G401.6 (cell line): ENCODE data around the gene PCSK6.

ENCODE experiments used
- FAIRE-seq: peaks from 2 replicates; lab custom pipeline; 2012; peaks lifted over from hg19 to GRCh38; lab: Jason Lieb, UNC

PCSK6 gene

DNA sequence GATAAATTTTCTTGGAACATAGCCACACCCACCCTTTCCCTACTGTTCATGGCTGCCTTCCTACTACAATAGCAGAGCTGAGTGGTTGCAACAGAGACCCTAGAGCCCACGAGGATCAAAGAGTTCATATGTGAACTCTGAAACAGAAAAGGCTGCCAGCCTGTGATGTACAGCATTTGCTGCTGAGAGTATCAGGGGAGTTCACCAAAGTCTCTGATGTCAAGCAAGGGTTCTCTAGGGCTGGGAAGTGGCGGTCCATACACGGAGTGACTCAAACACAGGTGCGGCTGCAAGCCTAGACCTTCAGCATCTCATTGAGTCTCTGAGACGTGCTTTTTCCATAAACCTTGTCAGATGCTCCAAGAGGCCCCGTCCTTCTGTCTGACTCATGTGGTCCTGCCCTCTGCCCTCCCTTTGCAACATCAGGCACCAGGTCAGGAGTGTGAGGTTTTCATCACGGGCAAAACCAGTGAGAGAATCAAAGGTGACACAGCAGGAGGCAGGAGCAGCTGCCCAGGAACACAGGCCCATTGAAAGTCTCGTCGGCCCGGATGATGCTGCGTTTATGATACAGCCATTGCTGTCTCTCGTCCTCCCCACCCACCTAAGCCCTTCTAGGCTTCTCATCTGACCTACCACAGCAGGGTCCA is 42.9 kb downstream of the PCSK6 start:
- FAIRE-seq, result no peak

DNA sequence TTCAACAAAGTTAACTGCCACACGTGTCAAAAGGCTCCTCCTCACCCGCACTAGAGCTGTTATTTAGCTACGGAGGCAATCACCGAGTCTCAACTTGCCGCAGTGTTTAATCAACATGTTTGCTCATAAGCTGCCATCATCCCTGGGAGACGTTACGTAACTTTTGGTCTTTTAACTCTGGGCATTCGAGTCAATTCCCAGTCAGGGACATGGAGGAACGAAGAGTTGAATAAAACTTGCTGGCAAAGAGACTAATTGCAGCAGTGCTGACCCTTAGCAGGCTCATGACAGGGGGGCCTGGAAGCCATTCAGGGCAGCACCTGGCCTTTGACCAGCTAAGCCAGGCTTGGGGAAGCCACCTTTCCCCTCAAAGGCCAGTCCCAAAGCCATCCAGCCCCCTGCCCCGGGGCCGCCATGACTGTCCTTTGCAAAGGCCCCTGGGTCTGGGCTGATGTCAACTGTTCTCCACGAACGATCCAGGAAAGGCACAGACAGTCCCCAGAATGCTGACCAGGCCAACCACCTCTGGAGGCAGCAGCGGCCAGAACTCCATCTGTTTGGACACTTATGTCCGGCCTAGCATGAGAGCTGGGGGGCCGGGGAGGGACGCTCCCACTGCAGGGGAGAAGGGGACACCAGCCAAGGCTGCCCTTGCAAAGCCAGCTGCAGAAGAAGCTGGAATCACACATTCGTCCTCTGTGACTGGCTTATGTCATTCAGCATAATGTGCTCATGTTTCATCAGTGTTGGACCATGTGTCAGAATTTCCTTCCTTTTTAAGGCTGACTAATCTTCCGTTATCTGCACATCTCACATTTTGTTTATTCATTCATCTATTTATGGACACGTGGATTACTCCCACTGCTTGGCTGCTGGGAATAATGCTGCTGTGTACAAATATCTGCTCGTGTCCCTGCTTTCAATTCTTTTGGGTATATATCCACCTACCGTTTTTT is 43.7 kb downstream of the PCSK6 start:
- FAIRE-seq, result no peak

DNA sequence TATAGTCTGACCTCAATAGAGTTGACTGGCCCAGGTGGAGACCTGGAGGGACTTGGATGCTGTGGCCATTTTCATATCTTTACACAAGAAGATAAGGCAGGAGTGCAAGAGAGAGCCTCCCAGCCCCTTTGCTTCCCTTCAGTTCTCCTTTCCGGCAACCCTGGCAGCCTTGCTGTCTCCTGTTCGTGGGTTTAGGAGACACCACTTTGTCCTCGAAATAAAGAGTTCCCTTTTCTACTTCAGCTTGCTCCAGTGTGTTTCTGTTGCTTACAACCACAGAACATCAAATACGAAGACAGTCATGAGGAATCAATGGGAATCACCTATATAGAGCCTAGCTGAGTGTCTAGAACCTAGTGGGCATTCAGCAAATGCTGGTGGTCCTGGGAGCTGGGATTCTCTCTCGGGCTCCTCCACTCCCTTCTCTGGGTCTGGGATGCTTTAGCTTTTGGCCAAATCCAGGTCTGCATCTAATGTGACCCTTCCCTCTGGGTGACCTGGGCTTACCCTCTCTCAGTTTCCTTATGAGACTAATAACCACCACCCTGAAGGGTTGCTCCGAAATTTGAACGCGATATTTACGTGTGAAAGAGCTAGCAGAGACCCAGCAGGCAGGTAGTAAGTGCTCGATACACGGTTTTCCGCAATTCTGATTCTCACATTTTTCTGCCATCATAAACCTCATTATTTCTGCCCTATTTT is 44.5 kb downstream of the PCSK6 start:
- FAIRE-seq, result no peak

DNA sequence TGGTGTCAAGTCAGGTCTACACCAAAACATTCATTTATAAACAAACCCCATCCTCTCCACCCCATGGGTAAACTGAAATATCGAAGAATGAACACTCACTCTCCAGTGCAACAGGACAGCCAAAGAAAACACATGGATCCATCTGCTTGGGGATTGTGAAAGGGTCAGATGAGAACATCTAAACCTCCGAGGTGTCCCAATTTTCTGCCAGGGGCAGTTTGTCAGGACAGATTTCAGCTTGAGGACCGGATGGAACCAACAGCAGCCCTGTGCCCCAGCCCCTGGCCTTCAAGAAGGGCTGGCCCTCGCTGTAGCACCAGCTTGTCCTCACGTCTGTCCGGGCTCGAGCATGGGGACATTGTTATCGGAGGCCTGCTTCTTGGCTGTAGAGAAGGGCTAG is 45.5 kb downstream of the PCSK6 start:
- no peak for FAIRE-seq

DNA sequence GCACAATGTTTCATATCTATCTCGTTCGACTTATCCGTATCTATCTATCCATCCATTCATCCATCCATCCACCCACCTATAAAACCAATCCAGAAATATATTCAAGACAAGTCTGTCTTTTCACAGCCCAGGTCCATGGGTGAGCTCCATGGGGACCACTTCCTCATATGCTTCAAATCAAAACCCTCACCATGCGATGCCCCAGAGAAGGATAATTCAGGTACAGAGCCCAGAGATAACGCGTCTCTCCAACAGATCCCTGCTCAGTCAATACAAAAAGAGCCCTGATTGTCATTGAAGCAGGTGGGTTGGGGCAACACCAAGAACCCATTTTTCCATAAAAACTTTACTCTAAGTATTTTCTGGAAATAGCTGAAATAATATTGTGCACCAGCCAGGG is 47.2 kb downstream of the PCSK6 start:
- no peak for FAIRE-seq

DNA sequence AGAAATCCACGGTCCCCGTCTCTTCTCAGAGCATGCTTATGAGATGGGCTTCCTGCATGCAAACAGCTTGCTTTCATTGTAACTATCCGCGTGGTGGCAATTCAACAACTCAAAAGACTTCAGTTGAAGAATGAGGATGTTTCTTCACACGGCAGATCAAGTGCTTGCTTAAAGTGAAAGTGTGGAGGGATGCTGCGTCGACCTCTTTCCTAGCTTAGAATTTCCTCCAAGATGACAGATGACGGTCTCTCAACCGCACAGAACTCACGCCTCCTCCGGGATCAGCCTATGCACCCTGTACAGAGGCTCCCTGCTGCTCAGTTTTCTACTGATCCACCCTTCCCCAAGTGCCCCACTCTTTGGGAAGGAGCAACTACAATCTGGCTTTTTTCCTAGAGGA is 47.8 kb downstream of the PCSK6 start:
- no peak for FAIRE-seq

DNA sequence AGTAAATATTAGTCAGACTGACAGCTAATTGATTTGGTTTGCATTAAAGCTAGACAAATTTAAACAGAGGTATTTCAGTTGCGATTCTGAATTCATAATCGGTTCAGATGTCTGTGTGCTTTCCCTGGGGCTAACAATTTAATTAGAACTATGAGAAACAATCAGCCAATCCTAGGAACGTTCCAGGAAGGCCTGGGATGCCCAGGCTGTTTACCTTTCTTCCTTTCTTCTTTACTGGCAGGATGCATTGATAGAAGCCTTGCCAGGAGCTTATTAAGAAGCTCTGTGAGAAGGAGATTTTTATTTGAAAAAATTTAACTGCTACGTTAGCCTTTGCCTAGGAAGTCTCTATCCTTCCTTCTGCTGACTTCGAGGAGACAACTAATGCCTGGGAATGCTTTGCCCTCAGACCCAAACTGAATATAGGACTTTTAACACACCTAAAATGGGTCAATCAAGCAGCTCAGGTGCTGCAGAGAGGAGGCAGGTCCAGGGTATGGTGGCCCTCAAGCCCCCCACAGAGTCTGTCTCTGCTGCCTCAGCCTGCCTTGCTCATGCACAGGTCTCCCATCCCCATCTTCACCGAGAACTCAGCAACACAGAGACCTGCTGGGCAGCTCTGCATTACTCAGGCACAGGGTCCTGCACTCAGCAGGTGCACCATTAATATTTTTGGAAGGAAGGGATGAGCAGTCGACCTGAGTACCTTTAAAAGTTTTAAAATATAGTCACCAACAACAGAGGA is 48.5 kb downstream of the PCSK6 start:
- no peak for FAIRE-seq

DNA sequence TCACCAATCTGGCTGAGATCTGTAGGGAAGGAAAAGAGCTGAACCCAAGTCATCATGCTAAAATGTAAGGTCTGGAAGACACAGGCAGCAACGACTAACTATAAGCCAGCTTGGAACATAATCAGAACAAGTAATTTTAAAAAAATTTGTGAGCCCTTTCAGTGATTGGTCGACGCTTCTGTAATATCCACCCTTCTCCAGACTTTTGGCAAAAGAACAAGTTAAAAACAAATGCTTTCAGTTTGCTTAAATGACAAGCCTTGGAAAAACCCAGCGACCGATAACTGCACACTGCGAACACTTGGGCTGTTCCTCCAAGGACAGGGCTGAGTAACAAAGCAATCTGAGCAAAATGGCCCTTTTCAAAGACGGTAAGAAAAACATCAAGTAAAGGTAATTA is 49.6 kb downstream of the PCSK6 start:
- FAIRE-seq, result no peak

DNA sequence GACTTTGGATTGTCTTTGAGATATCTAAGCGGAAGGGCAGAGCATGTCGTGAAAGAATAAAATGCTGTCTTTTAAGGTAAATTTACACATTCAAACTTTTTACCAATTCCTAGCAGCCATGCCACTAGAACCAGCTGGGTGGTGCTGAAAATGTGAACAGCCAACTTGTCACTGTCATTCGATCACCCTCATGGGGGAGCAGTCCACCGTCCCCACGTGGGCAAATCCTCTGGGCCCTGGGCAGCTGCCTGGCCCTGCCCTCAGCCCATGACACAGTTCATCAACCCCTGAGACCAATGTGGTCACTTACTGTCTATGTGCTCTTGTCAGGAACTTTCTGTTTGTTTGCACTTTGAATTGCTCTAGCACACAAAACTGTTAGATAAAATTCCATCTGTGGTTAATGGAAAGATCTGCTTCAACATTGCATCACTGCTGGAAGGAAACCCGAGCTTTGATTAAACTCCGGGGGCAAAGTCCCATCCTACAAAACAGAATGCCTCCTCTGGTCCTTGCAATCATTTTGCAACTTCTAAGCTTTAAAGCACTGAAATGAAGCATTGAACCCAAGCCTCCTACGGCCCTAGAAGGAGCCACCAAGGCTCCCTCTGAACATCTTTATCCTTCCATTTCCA is 50.1 kb downstream of the PCSK6 start:
- no peak for FAIRE-seq

DNA sequence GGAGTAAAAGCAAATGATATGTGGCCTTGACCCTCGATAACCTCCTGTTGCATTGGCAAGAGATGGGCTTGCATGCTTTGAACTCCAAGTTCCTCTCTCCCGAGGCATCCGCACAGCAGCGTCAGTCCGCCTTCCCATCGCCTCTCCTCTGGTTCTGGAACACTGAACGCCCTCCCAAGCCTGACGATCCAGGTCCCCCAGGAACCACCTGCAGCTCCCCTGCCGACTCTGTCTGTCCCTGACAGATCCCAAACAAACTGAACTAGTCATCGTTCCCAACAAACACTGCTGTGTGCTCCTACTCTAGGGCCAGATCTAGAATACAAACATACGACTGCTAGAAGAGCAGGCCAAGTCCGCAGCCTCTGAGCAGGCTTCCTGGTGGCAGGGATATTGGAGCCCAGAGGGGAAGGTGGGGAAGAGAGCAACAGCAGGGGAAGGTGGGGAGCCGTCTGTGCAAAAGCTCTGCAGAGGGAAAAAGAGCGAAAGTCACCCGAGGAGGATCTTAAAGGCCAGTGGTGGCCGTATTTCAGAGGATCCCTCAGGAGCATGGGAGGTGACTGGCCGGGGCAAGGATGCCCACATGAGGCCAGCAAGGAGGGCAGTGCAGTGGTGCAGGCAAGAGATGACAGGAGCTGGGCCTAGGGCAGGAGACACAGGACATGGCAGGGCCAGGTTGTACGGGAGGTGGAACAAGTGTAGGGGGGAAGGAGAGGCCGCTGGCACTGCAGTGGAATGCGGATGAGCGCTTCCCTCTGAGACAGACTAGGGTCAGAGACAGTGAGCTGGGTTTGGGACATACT is 50.8 kb downstream of the PCSK6 start:
- FAIRE-seq, result no peak

DNA sequence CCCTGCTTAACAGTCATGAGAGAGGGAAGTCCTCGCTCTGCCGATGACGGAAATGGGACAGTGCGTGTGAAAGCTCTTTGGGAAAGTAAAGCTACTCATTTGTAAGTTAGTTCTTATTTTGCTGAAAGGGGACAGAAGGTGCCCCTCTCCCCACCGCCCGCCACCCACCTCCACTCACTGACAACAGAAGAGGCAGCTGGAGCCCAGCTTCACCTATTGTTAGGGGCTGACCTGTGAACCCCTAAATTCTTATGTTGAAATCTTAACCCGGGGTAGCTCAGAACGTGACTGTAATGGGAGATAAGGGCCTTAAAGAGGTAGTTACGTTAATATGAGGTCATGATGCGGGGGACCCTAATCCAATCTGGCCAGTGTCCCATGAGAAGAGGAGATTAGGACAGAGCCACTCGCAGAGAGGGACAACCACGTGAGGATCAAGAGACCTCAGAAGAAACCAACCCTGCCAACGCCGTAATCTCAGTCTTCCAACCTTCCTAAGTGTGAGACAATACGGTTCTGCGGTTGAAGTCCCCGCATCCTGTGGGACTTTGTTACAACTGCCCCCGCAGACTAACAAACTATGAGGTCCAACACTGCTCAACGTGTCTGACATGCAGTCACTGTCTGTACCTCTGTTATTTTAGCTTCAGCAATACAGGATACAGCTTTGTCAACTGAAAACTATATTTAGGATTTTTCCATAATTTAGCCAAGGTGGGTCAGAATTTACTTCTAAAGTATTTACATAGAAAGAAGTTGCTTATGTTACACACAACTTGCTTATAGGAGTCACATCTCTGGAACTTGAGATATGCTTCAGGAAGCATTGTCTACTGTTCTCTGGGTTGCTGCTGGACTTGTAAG is 51.7 kb downstream of the PCSK6 start:
- FAIRE-seq, result no peak

DNA sequence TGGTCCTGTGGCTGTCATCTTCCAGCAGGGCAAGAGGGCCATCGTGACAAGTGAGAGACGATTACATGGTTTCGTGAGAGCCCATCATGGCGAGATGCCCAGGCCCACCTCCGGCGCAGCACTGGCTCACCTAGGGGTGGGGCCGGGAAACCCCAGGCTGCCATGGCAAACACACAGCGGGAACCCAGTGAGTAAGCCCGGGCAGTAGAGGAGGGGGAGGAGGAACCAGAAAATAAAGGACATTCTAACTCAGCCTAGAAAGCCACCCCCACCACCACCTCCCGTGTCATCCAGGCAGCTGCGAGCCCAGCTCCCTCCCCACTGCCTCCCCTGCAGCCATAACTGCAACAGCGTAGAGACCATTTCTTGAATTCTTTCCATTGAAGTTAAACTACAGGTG is 52.3 kb downstream of the PCSK6 start:
- no peak for FAIRE-seq

DNA sequence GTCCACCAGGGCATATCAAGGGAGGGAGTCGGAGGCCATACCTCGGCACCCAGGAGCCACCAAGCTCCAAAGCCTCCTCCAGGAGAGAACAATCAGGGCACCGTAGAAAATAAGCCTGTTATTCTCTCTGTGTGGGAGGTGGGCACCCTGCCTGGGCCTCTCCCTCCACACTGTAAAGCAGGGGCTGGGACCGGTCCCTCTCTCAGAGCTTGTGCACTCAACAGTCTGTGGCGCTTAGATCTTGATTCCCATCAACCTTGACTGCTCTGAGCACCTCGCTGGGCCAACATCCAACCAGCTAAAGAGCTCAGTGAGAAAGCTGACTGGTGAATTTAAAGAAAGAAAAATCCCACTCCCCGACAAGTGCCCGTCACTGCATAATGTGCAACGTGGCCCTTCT is 53.0 kb downstream of the PCSK6 start:
- no peak for FAIRE-seq

DNA sequence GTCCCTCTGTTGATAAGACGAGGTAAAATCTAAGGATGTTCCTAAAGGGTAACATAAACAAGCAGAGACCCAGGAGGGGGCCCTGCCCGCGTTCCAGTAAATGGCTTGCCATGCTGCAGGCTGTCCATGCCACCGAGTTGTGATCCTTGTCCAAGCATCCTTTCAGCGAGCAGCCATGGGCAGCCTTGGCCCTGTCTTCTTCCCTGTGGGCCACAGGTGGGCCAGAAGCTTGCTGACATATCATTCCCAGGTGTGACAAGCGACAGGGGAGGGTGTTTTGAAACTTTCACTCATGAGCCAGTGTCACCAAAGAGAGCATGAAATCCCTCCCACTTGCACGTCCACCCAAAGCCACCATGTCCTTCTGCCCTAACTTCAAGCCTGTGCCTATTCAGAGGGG is 53.7 kb downstream of the PCSK6 start:
- no peak for FAIRE-seq

DNA sequence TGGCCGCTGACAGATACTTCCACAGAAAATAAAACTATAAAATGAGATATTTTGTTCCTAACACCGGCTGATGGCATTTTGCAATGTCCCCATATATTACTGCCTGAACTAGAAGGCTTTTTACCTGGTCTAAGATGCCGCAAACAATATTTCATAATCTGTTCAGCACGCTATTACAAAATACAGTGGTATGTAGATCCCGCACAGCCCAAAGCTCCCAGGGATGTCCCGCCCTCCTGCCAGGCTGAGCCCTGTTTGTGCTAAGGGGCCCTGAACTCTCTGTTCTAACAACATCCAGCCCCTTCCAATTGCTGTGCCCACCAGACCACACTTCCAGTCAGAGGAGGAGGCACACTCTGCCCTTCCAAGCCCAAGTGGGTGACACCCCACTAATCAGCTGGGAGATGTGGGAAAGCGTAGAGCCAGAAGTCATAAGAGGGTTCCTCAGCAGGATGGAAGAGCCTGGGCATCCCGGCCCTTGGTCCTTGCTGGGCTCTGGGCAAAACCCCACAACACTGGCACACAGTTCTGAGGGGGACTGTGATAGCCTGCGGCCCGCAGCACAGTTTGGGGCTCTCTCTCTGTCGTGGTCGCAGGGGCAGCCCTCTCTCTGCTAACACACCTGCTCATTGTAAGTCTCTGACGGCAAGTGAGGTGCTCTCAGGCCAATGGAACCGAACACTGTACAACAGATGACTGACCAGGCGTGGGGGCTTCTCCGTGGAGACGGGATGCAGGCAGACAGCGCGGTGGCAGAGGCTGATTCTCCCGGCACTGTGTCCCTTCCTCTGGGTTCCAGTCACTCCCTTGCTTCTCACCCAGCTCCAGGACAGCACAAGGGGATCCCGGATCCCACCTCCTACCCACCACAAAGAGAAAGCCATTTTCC is 55.2 kb downstream of the PCSK6 start:
- no peak for FAIRE-seq

DNA sequence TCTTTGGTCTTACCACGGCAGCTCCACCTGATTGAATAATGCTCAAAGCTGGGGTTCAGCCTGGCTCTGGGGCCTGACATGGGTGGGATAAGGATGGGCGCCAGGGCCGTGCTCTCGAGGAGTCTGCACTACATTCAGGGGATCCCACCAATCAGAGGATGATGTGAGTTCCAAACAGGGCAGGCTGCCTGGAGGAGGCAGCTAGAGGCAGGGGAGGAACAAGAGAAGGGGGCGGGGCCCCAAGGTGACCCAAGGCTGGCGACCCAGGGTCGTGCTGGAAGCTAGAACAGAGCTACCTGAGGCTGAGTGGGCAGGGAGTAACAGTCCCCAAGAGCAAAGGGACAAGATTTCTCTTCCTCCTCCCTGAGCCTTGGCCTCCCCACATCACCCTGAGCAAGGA is 56.1 kb downstream of the PCSK6 start:
- no peak for FAIRE-seq

DNA sequence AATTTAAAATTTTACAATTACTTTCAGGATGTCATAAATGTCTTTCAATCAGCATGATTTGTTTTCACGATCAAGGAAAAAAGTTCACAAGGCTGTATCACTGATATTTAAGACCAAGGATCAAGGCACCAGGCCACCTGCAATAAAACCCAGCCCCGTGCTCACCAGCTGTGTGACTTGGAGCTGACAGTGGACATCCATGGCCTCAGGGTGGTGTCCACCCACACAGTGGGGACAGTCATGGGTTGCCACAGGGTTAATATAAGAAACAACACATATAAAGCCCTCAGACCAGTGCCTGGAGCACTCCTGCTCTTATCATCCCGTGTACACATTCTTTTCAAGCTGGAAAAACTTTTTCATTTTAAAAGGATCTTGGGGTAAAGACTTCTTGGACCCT is 56.5 kb downstream of the PCSK6 start:
- no peak for FAIRE-seq

DNA sequence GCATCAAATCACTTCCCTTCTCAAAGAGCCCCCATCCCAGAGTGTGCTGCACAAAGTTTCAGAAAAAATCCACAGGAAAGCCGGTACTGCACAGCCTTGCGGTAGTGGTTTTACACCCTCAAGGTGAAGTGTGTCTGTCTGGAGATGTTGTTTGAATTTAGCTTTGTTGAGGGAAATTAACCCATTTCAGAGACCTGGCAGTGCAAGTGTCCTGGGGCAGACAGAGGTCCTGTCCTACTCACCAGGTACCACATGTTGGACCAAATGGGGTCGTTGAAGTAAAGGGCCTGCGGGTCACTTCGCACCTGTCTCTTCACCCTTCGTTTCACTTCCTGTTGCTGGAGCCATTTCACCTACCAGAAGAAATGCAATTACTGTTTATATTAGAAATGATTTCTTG is 57.8 kb downstream of the PCSK6 start:
- no peak for FAIRE-seq

DNA sequence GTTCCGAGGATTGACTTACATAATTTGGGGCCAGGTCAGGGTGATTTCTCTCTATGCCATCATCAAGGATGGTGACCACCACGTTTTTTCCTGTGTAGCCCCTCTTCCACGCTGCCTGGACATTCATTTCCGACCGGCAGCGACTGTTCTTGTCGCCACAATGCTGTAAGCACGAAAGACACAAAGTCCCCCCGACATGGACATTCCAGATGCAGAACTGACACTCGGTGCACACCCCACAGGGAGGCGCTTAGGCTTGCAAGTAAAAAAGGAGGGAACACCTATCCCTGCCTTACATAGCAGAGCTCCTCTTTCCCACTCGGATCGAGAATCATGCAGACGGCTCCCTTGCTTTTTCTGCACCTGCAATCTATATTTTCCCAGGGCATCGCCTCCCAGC is 58.2 kb downstream of the PCSK6 start:
- FAIRE-seq, result no peak
